GM13977 (cell line): ENCODE data around the gene MGMT.

Source experiments
- DNase-seq: peaks from one replicate; pipeline ENCODE4 v3.0.0; 2012; ENCODE audit warnings: low spot score
- in situ Hi-C: fragments of 300-500 bp; cut with MboI; formaldehyde crosslinking; loops from one replicate; pipeline ENCODE4 v1.12.0; 2022; ENCODE audit warnings: low sequenced_read_pairs, low pct_unique_long_range_greater_than_20kb, mixed read lengths, inconsistent platforms; ENCODE audit not compliant: unreplicated experiment
- TF ChIP-seq, protein P1 (sequence below): IDR thresholded peaks from 2 replicates; pipeline ENCODE4 v1.5.1; 2012; ENCODE audit warnings: mild to moderate bottlenecking, control low read depth; ENCODE audit not compliant: insufficient read depth; ENCODE audit errors: extremely low read depth, missing control alignments

MGMT gene

DNA sequence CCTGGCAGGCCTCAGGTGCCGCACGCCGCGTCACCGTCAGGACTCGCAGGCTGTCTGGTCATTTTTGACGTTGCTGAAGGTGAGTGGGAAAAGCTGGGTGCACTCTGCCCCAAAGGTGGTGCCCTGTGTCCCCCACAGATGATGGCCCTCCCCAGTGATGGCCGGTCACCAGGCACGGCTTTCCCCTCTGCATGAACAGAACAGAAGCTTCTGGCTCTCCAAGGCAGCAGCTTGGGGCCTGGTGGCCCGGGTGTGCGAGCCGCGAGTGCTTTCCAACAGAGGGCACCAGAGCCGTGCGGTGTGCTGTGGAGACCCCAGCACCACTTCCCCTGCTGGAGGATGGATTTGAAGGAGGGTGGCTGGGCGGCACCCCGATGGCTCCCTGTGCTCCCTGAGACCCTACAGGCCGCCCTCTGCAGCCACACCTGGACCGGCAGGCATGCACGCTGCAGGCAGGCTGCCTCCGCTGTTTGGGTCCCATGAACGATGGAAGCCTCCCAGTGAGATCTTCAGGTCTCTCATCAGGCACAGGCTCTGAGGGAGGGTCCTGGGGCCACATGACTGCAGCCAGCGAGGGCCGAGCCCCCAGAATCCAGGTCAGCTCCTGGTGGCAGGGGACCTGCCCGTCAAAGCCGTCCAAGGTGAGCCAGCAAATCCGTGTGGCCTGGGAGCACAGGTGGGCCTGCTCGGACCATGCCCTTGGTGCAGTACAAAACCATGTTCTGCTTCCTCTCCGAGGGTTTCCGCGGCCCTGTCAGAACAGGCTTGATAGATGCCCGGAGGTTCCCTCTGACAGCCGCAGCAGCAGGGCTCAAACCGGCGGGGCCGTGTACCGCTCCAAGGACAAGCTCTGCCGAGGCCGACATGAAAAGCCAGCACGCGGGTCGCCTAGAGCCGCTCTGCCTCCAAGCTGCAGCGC, 301.7 kb downstream of the MGMT start:
- DNase-seq, result no peak
- in situ Hi-C loops, result no loop called here
- TF ChIP-seq, protein P1, sequence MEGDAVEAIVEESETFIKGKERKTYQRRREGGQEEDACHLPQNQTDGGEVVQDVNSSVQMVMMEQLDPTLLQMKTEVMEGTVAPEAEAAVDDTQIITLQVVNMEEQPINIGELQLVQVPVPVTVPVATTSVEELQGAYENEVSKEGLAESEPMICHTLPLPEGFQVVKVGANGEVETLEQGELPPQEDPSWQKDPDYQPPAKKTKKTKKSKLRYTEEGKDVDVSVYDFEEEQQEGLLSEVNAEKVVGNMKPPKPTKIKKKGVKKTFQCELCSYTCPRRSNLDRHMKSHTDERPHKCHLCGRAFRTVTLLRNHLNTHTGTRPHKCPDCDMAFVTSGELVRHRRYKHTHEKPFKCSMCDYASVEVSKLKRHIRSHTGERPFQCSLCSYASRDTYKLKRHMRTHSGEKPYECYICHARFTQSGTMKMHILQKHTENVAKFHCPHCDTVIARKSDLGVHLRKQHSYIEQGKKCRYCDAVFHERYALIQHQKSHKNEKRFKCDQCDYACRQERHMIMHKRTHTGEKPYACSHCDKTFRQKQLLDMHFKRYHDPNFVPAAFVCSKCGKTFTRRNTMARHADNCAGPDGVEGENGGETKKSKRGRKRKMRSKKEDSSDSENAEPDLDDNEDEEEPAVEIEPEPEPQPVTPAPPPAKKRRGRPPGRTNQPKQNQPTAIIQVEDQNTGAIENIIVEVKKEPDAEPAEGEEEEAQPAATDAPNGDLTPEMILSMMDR, result no peak

DNA sequence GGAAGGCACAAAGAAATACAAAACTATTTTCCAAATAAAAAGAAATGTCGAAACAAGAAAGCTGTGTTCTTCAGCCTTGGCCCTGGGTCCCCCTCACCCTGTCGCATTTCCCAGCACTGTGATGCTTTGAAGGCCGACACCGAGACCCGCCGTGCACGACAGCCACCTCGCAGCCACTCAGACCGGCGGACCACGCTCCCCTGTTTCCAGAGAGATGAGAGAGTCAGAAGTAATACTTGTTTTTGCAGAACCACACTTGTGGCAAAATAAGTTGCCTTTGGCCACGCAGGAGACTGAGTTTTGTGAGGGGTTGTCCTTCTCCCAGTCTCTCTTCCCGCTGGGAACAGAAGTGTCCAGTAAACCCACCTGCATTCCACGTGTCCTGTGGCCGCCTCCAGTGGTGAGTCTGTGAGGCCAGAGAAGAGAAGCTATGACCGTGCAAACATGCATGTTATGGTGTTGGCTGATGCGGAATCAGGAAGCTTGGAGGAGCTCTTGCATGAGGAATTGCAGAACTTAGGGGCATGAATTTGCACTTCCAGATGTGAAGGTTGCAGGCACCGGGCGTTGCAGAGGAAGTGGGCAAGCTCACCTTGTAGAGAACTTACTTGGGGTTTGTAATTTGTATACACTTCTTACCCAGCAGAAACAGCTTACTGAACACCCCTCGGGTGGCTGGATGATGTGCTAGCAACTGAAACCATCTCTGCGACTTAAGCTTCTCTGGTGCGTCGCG, 302.5 kb downstream of the MGMT start:
- in situ Hi-C loops, result no loop called here
- no peak for DNase-seq
- TF ChIP-seq, protein P1, result no peak

DNA sequence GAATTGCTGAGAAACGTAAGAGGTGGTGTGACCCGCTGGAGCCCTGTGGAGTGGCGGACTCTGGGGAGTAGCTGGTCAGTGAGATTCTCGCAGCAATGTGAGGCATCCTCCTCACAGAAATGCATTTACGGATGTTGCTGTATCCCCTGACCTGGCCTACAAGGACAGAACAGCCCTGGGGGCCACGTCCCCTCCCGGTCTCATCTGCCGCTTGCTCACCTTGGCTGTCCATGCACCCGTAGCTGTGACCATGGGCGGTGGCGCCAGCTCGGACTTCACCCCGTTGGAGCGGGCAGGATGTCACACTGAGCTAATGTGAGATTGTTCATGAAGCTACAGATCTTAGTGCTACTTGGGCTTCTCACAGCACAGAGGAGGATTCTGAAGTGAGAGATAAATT, 303.2 kb downstream of the MGMT start:
- DNase-seq, result no peak
- in situ Hi-C loops, result no loop called here
- TF ChIP-seq, protein P1, result no peak

DNA sequence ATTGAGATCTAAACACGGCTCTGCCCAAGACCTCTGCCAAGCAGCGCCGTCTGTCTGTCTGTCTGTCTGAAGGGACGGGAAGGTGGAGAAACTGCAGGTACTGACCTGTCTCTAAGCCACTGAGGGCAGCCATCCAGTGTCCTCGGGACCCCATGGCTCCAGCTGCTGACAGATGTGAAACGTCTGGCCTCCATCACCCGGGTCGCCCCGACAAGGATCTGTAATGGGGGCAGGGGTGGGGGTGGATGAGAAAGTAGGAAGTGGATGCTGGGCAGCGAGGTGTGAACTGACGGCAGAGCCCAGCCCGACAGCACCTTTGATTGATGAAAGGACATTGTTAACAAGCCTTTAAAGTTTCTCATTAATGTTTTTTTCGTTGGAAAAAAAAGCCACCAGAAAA, 304.0 kb downstream of the MGMT start:
- DNase-seq, result no peak
- TF ChIP-seq, protein P1, result no peak
- in situ Hi-C loops, result no loop called here

DNA sequence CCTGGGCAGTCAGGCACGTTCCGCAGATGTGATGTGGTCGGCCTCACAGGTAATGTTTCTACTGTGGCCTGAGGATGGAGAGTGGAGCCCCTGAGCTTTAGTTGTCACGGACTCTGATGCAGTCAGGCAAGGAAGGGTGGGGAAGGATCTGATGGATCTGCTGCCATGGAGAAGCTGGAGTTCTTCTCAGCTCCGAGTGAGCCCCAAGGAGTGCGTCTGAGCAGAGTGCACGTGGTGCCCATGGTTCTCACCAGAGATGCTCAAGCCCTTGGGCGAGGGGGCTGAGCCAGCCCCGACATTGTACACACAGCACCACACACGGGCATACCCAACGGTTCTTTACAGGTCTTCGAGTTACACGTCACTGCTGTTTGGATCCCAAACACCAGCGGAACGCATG, 304.5 kb downstream of the MGMT start:
- TF ChIP-seq, protein P1, result no peak
- in situ Hi-C loops, result no loop called here
- DNase-seq, result no peak

DNA sequence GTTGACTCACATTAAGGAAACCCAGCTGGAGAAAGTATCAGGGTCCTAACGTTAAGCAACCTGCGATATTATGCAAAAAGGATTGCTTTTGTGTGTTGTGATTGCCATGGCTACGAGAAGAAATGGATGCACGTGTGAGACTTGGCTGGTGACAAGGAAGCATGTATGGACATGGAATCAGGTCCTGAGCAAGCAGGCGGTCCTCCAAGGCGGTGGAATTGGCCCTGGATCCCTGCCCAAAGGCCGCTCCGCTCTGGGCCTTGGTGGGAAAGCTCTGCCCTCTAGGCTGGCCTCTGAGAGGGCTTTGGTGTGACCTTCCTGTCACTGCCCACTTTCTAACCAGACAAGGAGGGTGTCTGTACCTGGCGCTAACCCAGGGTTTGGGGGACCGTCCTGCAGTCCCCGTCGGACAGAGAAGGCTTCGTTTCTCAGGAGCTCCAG, 305.0 kb downstream of the MGMT start:
- no peak for DNase-seq
- in situ Hi-C loops, result no loop called here
- TF ChIP-seq, protein P1, result no peak
